IPS-NIHi7 (cell line): Measurements from ENCODE around the gene FOXB1.

Source experiments
- DNase-seq: peaks from one replicate; pipeline ENCODE4 v3.0.0; 2012; ENCODE audit warnings: mixed read lengths; ENCODE audit errors: extremely low spot score

Gene FOXB1

GRCh38 chr15:60004009-60004845 is at the start of gene FOXB1:
FOXB1 (plus strand) TSS chr15:60004311; CDS start chr15:60004964, 653 bp downstream.
- peak; percentile 86 for DNase-seq

DNA sequence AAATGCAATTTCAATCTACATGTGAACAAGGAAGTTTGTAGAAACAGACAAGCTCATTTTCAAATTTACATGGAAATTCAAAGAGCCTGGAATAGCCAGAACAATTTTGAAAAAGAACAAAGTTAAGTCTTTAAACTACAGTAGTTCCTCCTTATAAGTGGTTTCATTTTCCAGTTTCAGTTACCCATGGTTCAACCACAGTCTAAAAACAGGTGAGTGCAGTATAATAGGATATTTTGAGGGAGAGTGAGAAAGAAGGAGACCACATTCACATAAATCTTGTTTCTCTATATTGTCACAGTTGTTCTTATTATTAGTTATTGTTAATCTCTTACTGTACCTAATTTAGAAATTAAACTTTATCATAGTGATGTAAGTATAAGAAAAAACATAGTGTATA is 45.8 kb upstream of the FOXB1 start:
- DNase-seq = no peak

DNA sequence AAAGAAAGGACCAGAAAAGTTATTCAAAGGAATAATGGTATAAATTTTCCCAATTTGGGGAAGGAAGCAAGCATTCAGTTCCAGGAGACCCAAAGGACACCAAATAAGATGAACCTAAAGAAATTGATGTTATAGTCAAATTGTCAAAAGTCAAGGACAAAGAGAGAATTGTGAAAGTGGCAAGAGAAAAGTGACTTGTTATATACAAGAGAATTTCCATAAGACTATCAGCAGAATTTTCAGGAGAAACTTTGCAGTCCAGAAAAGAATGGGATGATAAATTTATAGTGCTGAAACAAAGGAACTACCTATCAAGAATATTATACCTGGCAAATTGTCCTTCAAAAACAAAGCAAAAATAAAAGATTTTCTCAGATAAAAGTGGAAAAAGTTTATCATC is 43.8 kb upstream of the FOXB1 start:
- DNase-seq = no peak

DNA sequence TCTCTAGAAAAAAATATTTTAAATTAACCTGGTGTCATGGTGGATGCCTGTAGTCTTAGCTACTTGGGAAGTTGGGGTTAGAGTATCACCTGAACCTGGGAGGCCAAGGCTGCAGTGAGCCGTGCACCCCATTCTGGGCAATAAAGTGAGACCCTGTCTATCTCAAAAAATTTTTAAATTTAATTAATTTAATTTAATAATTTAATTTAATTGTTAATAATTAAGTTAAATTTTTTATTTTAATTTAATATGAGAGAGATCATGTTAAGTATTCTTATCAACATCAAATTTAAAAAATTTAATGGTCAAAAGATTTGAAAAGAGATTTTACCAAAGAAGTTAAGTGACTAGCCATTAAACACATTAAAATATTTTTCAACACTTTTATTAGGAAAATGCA is 40.8 kb upstream of the FOXB1 start:
- no peak for DNase-seq

- DNase-seq = no peak
Observed at GRCh38 chr15:59963925-59964324, 40.2 kb upstream of the FOXB1 start.

DNA sequence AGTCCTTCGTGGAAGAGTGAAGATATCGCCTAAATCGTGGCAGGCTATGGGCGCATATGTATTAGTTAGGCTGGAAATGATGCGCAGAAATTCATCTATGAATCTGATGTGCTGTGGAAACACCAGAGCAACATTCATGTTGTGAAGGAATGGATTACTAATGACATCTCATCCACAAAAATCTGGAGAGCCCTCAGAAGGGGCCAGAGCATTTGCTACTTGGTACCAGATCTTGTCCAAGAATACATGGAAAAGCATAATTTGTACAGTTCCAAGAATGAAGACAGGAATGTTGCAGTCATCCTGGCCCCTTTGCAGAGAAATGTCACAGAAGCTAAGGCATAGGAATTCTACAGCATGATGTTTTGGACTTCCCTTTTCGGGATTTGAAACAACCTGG is 38.4 kb upstream of the FOXB1 start:
- DNase-seq = no peak

DNA sequence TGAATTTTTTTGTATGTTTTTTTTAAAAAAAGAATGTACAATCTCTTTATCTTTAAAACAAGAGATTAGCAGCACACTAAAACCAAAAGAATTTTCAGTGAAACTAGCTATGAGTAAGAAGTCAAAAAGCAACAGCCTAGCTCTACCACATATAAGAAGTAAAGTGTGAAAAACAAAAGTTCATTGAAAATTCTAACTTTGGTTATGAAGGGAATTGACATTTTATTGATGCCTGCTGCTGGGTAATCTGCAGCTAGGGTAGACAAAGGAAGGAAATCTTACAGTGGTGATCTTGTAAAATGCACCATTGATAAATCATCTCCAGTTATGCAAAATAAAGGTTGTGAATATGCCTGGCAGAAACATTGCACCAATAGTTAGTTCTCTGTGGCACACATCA is 37.8 kb upstream of the FOXB1 start:
- DNase-seq = no peak

DNA sequence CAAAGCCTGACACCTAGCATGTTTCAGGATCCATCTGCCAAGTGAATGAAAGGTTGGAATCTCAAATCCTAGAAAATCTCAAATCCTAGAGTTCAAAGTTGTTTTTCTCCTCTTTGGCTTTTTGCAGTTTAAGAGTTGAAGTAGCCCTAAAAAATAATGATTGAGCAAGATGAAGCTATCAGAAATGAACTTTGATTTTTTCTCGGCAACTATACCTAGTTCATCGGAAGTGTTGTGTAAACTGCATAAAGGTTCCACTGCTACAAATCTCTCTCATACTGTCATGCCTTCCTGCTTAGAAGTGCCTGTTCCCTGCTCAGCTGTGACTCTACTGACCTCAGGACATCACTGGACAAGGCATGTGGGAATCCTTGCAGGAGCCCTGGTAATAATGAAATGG is 35.8 kb upstream of the FOXB1 start:
- no peak for DNase-seq

DNA sequence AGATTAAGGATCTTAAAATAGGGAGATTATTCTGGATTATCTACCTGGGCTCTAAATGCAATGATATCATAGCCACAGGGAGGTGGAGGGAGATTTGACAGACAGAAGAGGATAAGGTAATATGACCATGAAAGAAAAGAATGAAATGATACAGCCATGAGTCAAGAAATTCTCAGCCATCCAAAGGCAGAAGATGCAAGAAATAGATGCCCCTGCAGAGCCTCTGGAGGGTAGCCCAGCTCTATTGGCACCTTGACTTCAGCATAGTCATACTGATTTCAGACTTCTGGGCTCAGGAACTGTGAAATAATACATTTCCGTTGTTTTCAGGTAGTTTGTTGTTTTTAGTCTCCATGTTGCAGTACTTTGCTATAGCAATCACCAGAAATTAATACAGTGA is 31.9 kb upstream of the FOXB1 start:
- no peak for DNase-seq

GRCh38 chr15:59976480-59977271 is 27.4 kb upstream of the FOXB1 start:
- DNase-seq = no peak

DNA sequence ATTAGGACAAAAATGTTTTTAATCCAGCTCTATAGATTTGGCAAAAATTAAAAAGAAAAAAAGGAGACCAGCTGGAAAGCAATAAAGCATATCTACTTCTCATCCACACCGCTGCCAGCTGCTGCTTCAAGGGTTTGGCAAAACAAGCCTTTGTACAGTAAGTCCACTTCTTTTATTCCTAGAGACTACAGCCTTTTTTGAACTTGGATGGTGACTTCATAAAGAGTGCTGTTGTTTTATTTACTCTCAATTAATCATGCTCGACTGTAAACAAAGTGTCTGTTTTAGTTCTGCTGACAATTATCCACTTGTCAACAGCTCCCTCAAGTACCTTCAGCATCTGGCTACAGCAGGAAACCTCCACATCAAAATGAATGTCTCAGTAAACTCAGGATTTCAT is 12.3 kb upstream of the FOXB1 start:
- DNase-seq = no peak

DNA sequence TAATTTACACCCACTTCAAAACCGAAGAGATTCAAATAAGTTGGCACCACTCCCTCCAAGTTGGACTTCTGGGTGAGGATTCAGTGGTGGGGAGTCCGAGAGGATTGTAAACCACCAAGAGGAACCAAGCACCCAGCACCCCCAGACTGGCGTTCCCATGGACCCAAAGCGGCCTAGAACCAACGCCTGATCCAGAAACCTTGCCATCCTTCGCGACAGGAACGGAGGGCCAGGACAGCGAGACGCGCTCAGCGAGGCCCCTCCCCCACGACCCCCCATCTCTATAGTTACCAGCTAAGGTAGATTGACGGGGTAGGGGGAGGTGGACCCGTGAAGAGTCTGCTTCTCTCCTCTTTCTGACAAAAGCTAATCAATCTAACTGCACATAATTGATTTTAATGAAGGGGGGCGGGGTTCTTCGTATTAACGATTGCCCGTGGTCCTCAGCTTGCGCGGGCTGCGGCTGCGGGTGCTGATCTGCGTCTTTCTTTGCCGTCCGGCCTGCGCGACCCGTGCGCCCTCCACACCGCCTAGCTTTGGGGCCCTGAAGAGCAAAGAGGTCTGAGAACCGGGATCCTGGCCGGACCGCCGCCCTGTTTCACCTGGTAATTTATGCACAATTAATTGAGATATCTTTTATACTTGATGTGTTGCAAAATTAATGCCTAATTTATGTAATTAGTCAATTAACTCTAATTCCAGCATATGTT is 10.9 kb upstream of the FOXB1 start:
- DNase-seq = no peak

GRCh38 chr15:59993950-59994401 is 10.1 kb upstream of the FOXB1 start:
- peak; percentile 81 for DNase-seq

GRCh38 chr15:59994526-59994887 is 9.6 kb upstream of the FOXB1 start:
- DNase-seq = no peak

DNA sequence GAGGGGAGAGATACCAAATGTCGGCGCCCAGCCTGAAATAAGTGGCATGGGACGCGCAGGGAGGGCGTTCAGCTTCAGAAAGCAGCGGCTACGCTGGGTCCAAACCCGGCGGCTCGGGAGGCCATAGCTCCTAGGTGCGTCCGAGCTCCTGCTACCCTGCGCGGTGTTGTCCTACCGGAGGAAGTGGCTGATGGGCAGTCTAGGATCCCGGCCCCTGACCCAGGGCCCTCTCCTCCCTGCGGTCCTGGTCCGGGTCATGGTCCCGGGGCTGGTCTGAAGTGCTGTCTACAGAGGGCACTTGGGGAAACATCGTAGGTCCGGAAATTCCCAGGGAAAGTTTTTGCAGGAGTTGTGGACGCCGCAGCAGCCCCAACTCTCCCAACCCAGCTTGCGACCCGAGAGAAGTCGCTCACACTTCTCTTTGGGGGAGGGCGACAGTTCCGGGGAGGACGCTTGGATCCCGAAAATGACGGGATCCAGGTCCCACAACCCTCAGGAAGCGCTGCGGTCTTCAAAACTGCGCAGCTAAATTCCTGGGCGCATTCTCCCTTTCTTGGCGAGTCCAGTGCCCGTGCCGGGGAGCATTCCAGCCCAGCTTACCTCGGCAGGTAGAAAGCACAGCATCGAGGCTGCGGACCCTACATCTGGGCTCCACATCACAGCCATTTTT is 9.1 kb upstream of the FOXB1 start:
- no peak for DNase-seq

DNA sequence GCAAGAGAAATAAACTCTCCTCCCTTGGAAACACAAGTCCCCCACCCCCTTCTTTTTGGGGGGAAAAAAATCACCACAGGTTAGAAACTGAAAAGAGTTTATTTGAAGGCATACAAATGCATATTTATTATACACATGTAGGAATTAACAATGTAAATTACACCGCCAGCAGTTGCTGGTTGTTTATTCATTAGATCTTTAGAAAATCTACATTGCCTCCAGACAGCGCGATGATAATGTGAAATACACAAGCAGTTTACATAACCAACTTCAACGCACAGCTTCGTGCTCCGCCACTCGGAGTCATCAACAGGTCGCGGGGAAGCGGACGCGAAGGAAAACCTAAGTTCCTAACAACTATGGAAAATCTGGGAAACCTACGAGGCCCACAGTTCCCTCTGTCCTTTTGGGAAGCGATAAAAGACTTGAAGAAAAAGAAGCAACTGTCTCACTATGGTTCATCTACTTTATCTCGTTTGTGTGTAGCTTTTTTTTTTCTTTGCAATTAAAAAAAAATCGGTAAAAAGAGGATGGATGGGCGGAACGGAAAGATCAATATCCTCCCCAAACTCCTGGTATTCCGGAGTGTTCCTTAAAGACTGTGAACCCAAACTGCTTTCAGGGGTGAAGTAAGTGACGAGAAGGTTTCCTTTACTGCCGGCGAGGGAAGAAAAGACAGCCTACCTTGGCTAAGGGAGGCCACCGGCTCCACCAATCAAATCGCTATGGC is 8.4 kb upstream of the FOXB1 start:
- DNase-seq = no peak

DNA sequence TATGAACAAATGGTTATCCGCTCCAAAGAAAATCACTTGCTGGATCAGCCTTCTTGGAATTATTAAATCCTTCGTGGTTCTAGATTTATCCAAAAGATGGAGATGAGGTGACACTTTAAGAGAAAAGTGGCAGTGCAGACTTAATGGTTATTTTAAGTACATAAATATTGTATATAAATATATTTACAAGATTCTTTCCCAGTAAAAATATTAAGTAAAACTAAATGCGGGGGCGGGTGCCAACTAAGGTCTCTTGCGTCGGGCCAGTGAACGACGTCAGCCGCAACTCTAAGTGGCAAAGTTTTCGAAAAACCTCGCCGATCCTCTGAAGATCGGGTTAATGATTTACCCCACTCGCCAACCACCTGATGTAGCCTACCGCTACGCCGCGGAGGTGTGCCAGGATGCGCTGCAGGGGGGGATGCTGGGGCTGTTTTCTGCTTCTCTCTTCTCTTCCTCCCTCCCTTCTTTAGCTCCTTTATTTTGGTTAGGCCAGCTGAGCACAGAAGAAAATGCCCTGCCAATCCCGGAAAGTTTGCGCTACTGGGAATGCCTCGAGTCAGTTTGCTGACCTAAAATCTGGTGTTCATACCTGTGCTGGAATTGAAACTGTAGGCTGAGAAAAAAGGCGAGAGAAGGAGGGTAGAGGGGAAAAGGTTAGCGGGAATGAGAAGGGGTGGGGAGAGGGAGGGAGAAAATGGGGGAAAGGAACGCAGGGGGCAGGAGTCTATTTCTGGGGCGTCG is 7.6 kb upstream of the FOXB1 start:
- no peak for DNase-seq

- peak; percentile 70 for DNase-seq
Observed at GRCh38 chr15:59997070-59997701, 6.9 kb upstream of the FOXB1 start.

- DNase-seq = no peak
Observed at GRCh38 chr15:59998305-59998949, 5.7 kb upstream of the FOXB1 start.
